ENCODE data around the gene BTG1.

BTG1 gene

GRCh38 chr12:92134638-92135274, 10.9 kb downstream of the BTG1 start:
- peaks cover 5 to 23% of the 10 kb centered on the region in 2 donors for H3K4me1 ChIP-seq (ENCODE audit: control insufficient read depth in 2 of 2, insufficient read depth in 1 of 2, low read depth in 1 of 2, low read length in 2 of 2)
- no peak overlapping the region for H2AFZ ChIP-seq (ENCODE audit: low read length)
- no peak overlapping the region for H2BK12ac ChIP-seq (ENCODE audit: low read length)
- H3K4me2 ChIP-seq (ENCODE audit: insufficient read depth, low read length, poor library complexity, severe bottlenecking): no peak overlapping the region
- no peak overlapping the region for H3K27ac ChIP-seq (replicated peaks; ENCODE audit: low read length)
- H2AK5ac ChIP-seq (ENCODE audit: low read depth, low read length): no peak overlapping the region
- H3K18ac ChIP-seq (ENCODE audit: low read length): no peak overlapping the region
- no peak overlapping the region for H2BK15ac ChIP-seq (ENCODE audit: low read length)
- no peaks in the 10 kb centered on the region for H3K27me3 ChIP-seq (ENCODE audit: control insufficient read depth in 3 of 3, insufficient read depth in 3 of 3, low read depth in 1 of 3, low read length in 3 of 3)
- no peak overlapping the region for H4K8ac ChIP-seq (ENCODE audit: low read depth, low read length)
- no peak overlapping the region for H3K4me3 ChIP-seq (ENCODE audit: low read length in 2 of 2)
- peaks cover 0 to 36% of the 10 kb centered on the region in 2 donors for H3K36me3 ChIP-seq (replicated peaks in 1 of 2; ENCODE audit: control insufficient read depth in 2 of 2, insufficient read depth in 2 of 2, low read length in 2 of 2)
- no peak overlapping the region for H2BK120ac ChIP-seq (ENCODE audit: low read depth, low read length)
- H4K91ac ChIP-seq (ENCODE audit: low read depth, low read length, poor library complexity): no peak overlapping the region
- H2BK5ac ChIP-seq (ENCODE audit: low read length): no peak overlapping the region
- WGBS, 2 donors (ENCODE audit: extremely low coverage in 2 of 2, insufficient read length in 2 of 2, insufficient replicate concordance in 1 of 2): no CpG with 5 or more reads among the region's 5 CpGs
- DNase-seq (ENCODE audit: low spot score): no peak
- no peak overlapping the region for H3K14ac ChIP-seq (ENCODE audit: low read length)
- H3K23ac ChIP-seq (ENCODE audit: low read depth, low read length, poor library complexity): no peak overlapping the region
- no peaks in the 10 kb centered on the region for H3K79me1 ChIP-seq (ENCODE audit: low read depth, low read length)
- H3K4ac ChIP-seq (ENCODE audit: low read length): no peak overlapping the region
- no peak overlapping the region for H3K9ac ChIP-seq (ENCODE audit: low read depth, low read length, poor library complexity)
- H3K9me3 ChIP-seq (replicated peaks in 1 of 2; ENCODE audit: control insufficient read depth in 2 of 2, insufficient read depth in 1 of 2, low read depth in 1 of 2, low read length in 2 of 2): peaks cover 0 to 4% of the 10 kb centered on the region in 2 donors

- no peak overlapping the region for H3K18ac ChIP-seq (ENCODE audit: low read length)
- H2BK120ac ChIP-seq (ENCODE audit: low read depth, low read length): no peak overlapping the region
- no peak overlapping the region for H3K14ac ChIP-seq (ENCODE audit: low read length)
- peaks cover 2 to 35% of the 10 kb centered on the region in 2 donors for H3K36me3 ChIP-seq (replicated peaks in 1 of 2; ENCODE audit: control insufficient read depth in 2 of 2, insufficient read depth in 2 of 2, low read length in 2 of 2)
- H3K4me3 ChIP-seq (ENCODE audit: low read length in 2 of 2): no peak overlapping the region
- H2BK15ac ChIP-seq (ENCODE audit: low read length): no peak overlapping the region
- no CpG with 5 or more reads among the region's 3 CpGs for WGBS, 2 donors (ENCODE audit: extremely low coverage in 2 of 2, insufficient read length in 2 of 2, insufficient replicate concordance in 1 of 2)
- H4K8ac ChIP-seq (ENCODE audit: low read depth, low read length): no peak overlapping the region
- no peak overlapping the region for H4K91ac ChIP-seq (ENCODE audit: low read depth, low read length, poor library complexity)
- H3K4me2 ChIP-seq (ENCODE audit: insufficient read depth, low read length, poor library complexity, severe bottlenecking): no peak overlapping the region
- H2BK5ac ChIP-seq (ENCODE audit: low read length): no peak overlapping the region
- no peak overlapping the region for H2AK5ac ChIP-seq (ENCODE audit: low read depth, low read length)
- DNase-seq (ENCODE audit: low spot score): no peak
- no peaks in the 10 kb centered on the region for H3K79me1 ChIP-seq (ENCODE audit: low read depth, low read length)
- no peak overlapping the region for H2BK12ac ChIP-seq (ENCODE audit: low read length)
- H3K9me3 ChIP-seq (replicated peaks in 1 of 2; ENCODE audit: control insufficient read depth in 2 of 2, insufficient read depth in 1 of 2, low read depth in 1 of 2, low read length in 2 of 2): peaks cover 2 to 4% of the 10 kb centered on the region in 2 donors
- no peak overlapping the region for H3K4ac ChIP-seq (ENCODE audit: low read length)
- no peak overlapping the region for H3K9ac ChIP-seq (ENCODE audit: low read depth, low read length, poor library complexity)
- H3K27me3 ChIP-seq (ENCODE audit: control insufficient read depth in 3 of 3, insufficient read depth in 3 of 3, low read depth in 1 of 3, low read length in 3 of 3): no peaks in the 10 kb centered on the region
- H3K4me1 ChIP-seq (ENCODE audit: control insufficient read depth in 2 of 2, insufficient read depth in 1 of 2, low read depth in 1 of 2, low read length in 2 of 2): peaks cover 5 to 23% of the 10 kb centered on the region in 2 donors
- no peak overlapping the region for H3K23ac ChIP-seq (ENCODE audit: low read depth, low read length, poor library complexity)
- H2AFZ ChIP-seq (ENCODE audit: low read length): no peak overlapping the region
- H3K27ac ChIP-seq (replicated peaks; ENCODE audit: low read length): no peak overlapping the region
These were observed 11.6 kb downstream of the BTG1 start for GRCh38 chr12:92133795-92134637.

GRCh38 chr12:92133171-92133570, 12.5 kb downstream of the BTG1 start:
- Histone ChIP-seq H3K27ac (replicated peaks; ENCODE audit: low read length) (no peak overlapping the region), H4K91ac (ENCODE audit: low read depth, low read length, poor library complexity) (no peak overlapping the region)

GRCh38 chr12:92132288-92132687, 13.4 kb downstream of the BTG1 start:
- Histone ChIP-seq H2BK12ac (ENCODE audit: low read length) (no peak overlapping the region), H3K4me1 (ENCODE audit: control insufficient read depth in 2 of 2, insufficient read depth in 1 of 2, low read depth in 1 of 2, low read length in 2 of 2) (peaks cover 5 to 12% of the 10 kb centered on the region in 2 donors)

More at GRCh38 chr12:92133171-92133570, 12.5 kb downstream of the BTG1 start:
- no peak overlapping the region for H3K9ac ChIP-seq (ENCODE audit: low read depth, low read length, poor library complexity)
- no peak overlapping the region for H4K8ac ChIP-seq (ENCODE audit: low read depth, low read length)
- H3K4ac ChIP-seq (ENCODE audit: low read length): no peak overlapping the region
- H3K36me3 ChIP-seq (replicated peaks in 1 of 2; ENCODE audit: control insufficient read depth in 2 of 2, insufficient read depth in 2 of 2, low read length in 2 of 2): peaks cover 2 to 35% of the 10 kb centered on the region in 2 donors
- no CpG with 5 or more reads among the region's 1 CpG for WGBS, 2 donors (ENCODE audit: extremely low coverage in 2 of 2, insufficient read length in 2 of 2, insufficient replicate concordance in 1 of 2)
- no peak overlapping the region for H2AK5ac ChIP-seq (ENCODE audit: low read depth, low read length)
- H3K9me3 ChIP-seq (replicated peaks in 1 of 2; ENCODE audit: control insufficient read depth in 2 of 2, insufficient read depth in 1 of 2, low read depth in 1 of 2, low read length in 2 of 2): peaks cover 2 to 6% of the 10 kb centered on the region in 2 donors
- H3K4me1 ChIP-seq (ENCODE audit: control insufficient read depth in 2 of 2, insufficient read depth in 1 of 2, low read depth in 1 of 2, low read length in 2 of 2): peaks cover 5 to 16% of the 10 kb centered on the region in 2 donors
- H3K79me1 ChIP-seq (ENCODE audit: low read depth, low read length): no peaks in the 10 kb centered on the region
- no peak overlapping the region for H3K4me2 ChIP-seq (ENCODE audit: insufficient read depth, low read length, poor library complexity, severe bottlenecking)
- H2BK5ac ChIP-seq (ENCODE audit: low read length): no peak overlapping the region
- H3K27me3 ChIP-seq (ENCODE audit: control insufficient read depth in 3 of 3, insufficient read depth in 3 of 3, low read depth in 1 of 3, low read length in 3 of 3): no peaks in the 10 kb centered on the region
- no peak overlapping the region for H2BK120ac ChIP-seq (ENCODE audit: low read depth, low read length)
- no peak overlapping the region for H2BK12ac ChIP-seq (ENCODE audit: low read length)
- no peak overlapping the region for H3K14ac ChIP-seq (ENCODE audit: low read length)
- no peak overlapping the region for H3K23ac ChIP-seq (ENCODE audit: low read depth, low read length, poor library complexity)
- no peak overlapping the region for H3K4me3 ChIP-seq (ENCODE audit: low read length in 2 of 2)
- no peak overlapping the region for H3K18ac ChIP-seq (ENCODE audit: low read length)
- DNase-seq (ENCODE audit: low spot score): no peak
- H2AFZ ChIP-seq (ENCODE audit: low read length): no peak overlapping the region
- no peak overlapping the region for H2BK15ac ChIP-seq (ENCODE audit: low read length)

More at GRCh38 chr12:92132288-92132687, 13.4 kb downstream of the BTG1 start:
- Histone ChIP-seq H3K36me3 (replicated peaks in 1 of 2; ENCODE audit: control insufficient read depth in 2 of 2, insufficient read depth in 2 of 2, low read length in 2 of 2) (peaks cover 2 to 30% of the 10 kb centered on the region in 2 donors), H2AK5ac (ENCODE audit: low read depth, low read length) (no peak overlapping the region), H3K27ac (replicated peaks; ENCODE audit: low read length) (no peak overlapping the region), H3K18ac (ENCODE audit: low read length) (no peak overlapping the region), H4K91ac (ENCODE audit: low read depth, low read length, poor library complexity) (no peak overlapping the region), H3K27me3 (ENCODE audit: control insufficient read depth in 3 of 3, insufficient read depth in 3 of 3, low read depth in 1 of 3, low read length in 3 of 3) (no peaks in the 10 kb centered on the region), H3K4me3 (ENCODE audit: low read length in 2 of 2) (no peak overlapping the region), H2BK120ac (ENCODE audit: low read depth, low read length) (no peak overlapping the region), H3K79me1 (ENCODE audit: low read depth, low read length) (no peaks in the 10 kb centered on the region), H2BK5ac (ENCODE audit: low read length) (no peak overlapping the region), H3K4me2 (ENCODE audit: insufficient read depth, low read length, poor library complexity, severe bottlenecking) (no peak overlapping the region), H4K8ac (ENCODE audit: low read depth, low read length) (no peak overlapping the region), H3K23ac (ENCODE audit: low read depth, low read length, poor library complexity) (no peak overlapping the region), H2BK15ac (ENCODE audit: low read length) (no peak overlapping the region), H3K14ac (ENCODE audit: low read length) (no peak overlapping the region), H2AFZ (ENCODE audit: low read length) (no peak overlapping the region), H3K9ac (ENCODE audit: low read depth, low read length, poor library complexity) (no peak overlapping the region), H3K4ac (ENCODE audit: low read length) (no peak overlapping the region), H3K9me3 (replicated peaks in 1 of 2; ENCODE audit: control insufficient read depth in 2 of 2, insufficient read depth in 1 of 2, low read depth in 1 of 2, low read length in 2 of 2) (peaks cover 2 to 6% of the 10 kb centered on the region in 2 donors)
- WGBS, 2 donors (ENCODE audit: extremely low coverage in 2 of 2, insufficient read length in 2 of 2, insufficient replicate concordance in 1 of 2): no CpG with 5 or more reads among the region's 1 CpG
- no peak for DNase-seq (ENCODE audit: low spot score)

All from neuronal stem cell (in vitro differentiated cells).